ENCODE measurements around the gene PARVB.
"Not testable (repeated sequence)": the region's sequence is repeated elsewhere in the genome, so short reads cannot be mapped to it uniquely, and the experiment has no call there.

The PARVB gene

GRCh38 chr22:44091021-44091721 lies 67.1 kb downstream of the PARVB start:
- DNase-seq: no peak

GRCh38 chr22:44091751-44092150 lies 67.6 kb downstream of the PARVB start:
- no peak for DNase-seq

GRCh38 chr22:44092636-44093220 lies 68.6 kb downstream of the PARVB start:
- no peak for DNase-seq

- DNase-seq: no peak
Observed at GRCh38 chr22:44093791-44094190, 69.7 kb downstream of the PARVB start.

GRCh38 chr22:44094751-44095302 lies 70.7 kb downstream of the PARVB start:
- no peak for DNase-seq

GRCh38 chr22:44096736-44097135 lies 72.6 kb downstream of the PARVB start:
- DNase-seq: no peak

GRCh38 chr22:44097263-44098020 lies 73.3 kb downstream of the PARVB start:
- DNase-seq: no peak

GRCh38 chr22:44098021-44098739 lies 74.1 kb downstream of the PARVB start:
- DNase-seq: no peak

GRCh38 chr22:44098966-44099530 lies 74.9 kb downstream of the PARVB start:
- DNase-seq: no peak

GRCh38 chr22:44099696-44100095 lies 75.6 kb downstream of the PARVB start:
- no peak for DNase-seq

GRCh38 chr22:44100411-44100810 lies 76.3 kb downstream of the PARVB start:
- DNase-seq: no peak

GRCh38 chr22:44102121-44102520 lies 78.0 kb downstream of the PARVB start:
- no peak for DNase-seq

- no peak for DNase-seq
Observed at GRCh38 chr22:44102856-44103255, 78.8 kb downstream of the PARVB start.

- no peak for DNase-seq
Observed at GRCh38 chr22:44103735-44104480, 79.8 kb downstream of the PARVB start.

- DNase-seq: no peak
Observed at GRCh38 chr22:44107340-44107739, 83.2 kb downstream of the PARVB start.

GRCh38 chr22:44108076-44108475 lies 84.0 kb downstream of the PARVB start:
- no peak for DNase-seq

GRCh38 chr22:44108806-44109385 lies 84.8 kb downstream of the PARVB start:
- no peak for DNase-seq

GRCh38 chr22:44109416-44109815 lies 85.3 kb downstream of the PARVB start:
- DNase-seq: no peak

GRCh38 chr22:44110656-44111055 lies 86.6 kb downstream of the PARVB start:
- not testable (repeated sequence) for DNase-seq

- no peak for DNase-seq
Observed at GRCh38 chr22:44111562-44112155, 87.6 kb downstream of the PARVB start.

GRCh38 chr22:44112191-44112590 lies 88.1 kb downstream of the PARVB start:
- no peak for DNase-seq

All from NCI-H1436 treated with DMSO at 0.1 percent for 48 hours (cell line).